CD4-positive, alpha-beta T cell treated with Interleukin-4 for 1 hour (primary cell): ENCODE measurements around the gene SPOCD1.
A peak's percentile ranks its signal among the peaks of the same experiment; 100 is the strongest.

Experiments used
- DNase-seq, 2 donors: peaks; one replicate each; pipeline ENCODE4 v3.0.0-alpha.2; 2020 to 2022

The SPOCD1 gene

DNA sequence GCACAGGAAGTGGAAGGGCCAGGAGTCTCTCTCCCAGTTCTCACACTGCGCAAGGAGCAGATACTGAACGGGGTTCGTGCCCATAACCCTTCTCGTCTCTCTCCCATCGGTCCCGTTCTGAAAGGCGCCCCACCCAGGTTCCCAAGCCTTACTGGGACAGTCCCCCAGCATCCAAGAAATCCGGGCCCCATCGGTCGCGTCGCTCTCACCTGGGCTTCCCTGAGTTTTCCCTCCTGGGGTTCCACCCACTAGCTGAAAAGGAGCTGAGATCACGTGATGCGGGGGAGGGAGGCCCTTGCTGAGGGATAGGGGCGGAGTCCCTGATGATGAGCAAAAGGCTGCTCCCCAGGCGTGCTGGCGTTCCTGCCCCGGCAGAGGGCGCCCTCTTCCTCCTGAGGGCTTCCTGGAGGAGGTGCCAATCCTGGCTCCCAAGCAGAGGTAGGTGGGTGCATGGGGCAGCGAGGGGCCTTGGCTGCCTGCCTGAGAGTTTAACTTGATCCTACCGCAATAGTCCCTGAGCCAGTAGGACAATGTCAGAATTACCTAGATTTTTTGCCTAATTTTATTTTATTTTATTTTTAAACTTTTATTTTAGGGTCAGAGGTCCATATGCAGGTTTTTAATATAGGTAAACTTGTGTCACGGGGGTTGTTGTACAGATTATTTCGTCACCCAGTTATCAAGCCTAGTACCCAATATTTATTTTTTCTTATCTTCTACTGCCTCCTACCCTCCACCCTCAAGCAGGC is at the start of gene SPOCD1:
Gene SPOCD1, minus strand, starts transcription at position 271 of the 749 bp plus-strand sequence. CDS start 689 bp downstream, outside the sequence.
- peak; percentile 85 to 86 for DNase-seq

DNA sequence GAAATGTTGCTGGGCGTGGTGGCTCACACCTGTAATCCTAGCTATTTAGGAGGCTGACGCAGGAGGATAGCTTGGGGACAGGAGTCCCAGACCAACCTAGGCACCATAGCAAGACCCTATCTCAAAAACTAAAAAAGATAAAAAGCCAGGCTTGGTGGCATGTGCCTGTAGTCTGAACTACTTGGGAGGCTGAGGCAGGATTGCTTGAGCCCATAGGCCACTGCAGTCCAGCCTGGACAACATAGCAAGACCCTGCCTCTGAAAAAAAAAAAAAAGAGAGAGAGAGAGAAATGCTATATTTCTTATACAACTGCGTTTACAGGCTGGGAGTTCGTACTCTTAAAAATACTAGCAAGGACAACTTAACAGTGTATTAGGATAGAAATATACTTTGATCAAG is 46.2 kb upstream of the SPOCD1 start:
- no peak for DNase-seq

DNA sequence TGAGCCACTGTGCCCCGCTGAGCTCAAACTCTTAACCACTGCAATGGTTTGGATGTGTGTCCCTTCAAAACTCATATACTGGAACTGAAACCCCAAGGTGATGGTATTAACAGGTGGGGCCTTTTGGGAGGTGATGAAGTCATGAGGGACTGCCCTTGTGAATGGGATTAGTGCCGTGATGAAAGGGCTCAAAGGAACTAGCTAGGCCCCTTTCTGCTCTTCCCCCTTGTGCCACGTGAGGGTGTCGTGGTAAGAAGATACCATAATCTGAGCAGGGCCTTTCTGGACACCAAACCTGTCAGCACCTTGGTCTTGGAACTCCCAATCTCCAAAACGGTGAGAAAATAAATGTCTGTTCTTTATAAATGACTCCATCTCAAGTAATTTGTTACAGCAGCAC is 45.5 kb upstream of the SPOCD1 start:
- peak in 1 of 2 donors; percentile 13 for DNase-seq

DNA sequence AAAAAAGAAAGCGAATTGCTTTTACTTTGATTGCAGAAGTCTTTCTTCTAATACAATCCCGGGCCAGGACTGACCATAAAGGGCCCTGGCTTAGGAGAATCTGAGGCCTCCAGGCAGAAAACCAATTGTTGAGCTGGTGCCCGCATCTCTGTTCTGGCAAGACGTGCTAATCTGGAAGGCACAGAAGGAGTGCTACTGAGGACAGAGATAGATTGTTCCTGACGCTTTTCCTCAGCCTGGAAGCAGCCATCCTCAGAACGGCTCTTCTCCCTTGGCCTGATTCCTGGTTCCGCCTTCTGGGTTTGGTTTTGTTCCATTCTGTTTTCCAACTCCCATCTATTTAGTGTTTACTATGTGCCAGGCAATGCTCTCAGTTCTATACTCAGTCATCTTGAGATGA is 44.8 kb upstream of the SPOCD1 start:
- no peak for DNase-seq

DNA sequence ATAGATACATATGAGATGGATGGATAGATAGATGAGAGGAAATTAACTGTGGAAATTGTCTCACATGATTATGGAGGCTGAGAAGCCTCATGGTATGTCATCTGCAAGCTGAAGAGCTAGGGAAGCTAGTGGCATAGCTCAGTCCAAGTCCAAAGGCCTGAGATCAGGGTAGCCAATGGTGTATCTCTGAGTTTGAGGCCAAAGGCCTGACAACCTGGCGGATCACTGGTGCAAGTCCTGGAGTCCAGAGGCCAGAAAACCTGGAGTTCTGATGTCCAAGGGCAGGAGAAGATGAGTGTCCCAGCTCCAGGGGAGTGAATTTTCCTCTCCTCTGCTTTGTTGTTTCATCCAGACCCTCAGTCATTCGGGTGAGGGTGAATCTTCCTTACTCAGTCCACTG is 43.9 kb upstream of the SPOCD1 start:
- DNase-seq = no peak

DNA sequence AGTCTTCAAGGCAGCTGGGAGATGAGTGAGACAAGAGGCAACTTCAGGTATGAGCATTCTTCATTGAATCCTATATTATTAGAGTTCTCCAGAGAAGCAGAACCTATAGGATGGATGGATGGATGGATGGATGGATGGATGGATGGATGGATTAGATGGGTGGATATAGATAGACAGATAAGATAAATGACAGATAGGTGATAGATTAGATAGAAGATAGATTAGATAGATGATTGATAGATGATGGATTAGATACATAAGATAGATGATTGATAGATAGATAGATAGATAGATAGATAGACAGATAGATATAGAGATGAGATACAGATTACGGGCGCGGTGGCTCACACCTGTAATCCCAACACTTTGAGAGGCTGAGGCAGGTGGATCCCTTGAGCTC is 43.2 kb upstream of the SPOCD1 start:
- no peak for DNase-seq

DNA sequence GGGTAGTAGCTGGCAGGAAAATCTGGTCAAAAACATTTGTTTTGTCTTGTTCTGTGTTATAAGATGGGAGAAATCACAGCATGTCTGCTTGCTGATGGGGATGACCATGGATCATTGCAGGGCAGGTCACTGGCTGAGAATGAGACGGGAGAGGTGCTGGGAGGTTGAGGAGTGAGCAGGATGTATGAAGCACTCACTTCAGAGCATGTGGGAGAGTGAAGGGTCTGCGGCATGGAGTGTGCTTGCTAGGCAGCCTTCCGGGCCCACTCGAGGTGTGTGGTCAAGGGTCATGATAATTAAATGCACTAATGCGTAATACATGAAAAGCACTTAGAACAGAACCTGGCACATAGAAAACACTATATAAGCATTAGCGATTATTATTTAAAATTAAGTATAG is 42.0 kb upstream of the SPOCD1 start:
- DNase-seq = no peak

DNA sequence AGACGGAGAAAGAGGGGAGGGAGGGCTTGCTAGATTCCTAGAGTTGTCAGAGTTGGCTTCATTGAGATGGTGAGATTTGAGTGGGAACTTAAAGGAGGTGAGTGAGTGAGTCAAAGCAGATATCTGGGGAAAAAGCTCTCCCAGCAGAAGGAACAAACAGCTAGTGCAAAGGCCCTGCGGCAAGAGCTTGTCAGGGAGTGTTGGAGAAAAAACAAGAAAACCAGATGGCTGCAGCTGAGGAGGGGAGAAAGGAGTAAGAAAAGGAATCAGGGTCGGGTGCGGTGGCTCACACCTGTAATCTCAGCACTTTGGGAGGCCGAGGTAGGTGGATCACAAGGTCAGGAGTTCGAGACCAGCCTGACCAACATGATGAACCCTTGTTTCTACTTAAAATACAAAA is 40.3 kb upstream of the SPOCD1 start:
- no peak for DNase-seq

DNA sequence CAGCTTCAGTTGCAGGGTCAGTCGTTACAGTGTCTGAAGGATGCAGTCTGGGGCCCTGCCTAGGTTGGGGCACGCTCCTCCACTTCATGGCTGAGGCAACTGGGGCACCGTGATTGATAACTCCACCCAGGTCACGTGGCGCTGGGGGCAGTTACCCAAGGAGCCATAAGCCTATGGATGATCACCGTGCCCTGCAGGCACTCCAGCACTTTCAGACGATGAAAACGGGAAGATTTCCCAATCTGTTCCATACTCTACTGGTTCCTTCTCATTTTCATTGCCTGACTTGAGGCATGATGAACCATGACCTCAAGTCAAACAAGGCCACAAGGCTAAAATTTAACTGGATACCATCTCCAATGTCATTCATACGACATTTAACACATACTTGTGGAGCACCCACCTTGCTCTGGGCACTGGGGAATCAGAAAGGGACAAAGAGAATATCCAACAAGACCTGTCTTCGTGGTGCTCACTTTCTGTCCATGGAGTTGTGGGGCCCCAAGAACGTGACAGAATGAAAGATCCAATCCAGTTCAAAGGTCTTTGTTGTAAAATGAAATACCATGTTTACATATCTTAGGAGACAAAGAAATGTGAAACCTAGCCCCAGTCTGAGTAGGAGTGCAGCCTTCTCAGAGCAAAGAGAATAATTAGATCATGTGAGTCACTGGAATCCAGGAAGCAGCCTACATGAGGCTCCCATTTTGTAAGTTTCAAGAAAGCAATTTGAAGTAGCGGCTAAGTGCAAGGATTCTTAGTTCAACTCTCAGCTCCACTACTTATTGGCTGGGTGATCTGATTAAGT is 39.4 kb upstream of the SPOCD1 start:
- no peak for DNase-seq

DNA sequence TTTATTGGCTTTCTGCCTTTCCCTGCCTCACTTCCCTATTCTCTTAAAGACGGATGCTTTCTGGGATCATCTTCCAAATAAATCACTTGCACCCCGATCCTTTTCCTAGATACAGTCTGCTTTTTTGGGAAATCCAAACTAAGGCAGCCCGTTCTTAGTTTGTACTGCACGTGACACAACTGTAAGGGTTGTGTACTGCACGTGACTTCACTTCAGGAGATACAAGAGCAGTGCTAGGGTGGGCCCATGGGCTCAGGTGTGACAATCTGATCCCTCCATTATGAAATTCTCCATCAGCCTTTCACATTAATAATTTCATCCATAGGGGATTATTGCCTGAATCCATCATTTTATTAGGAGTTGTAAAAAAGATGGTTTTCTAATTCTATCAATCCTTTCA is 33.8 kb upstream of the SPOCD1 start:
- DNase-seq = no peak

DNA sequence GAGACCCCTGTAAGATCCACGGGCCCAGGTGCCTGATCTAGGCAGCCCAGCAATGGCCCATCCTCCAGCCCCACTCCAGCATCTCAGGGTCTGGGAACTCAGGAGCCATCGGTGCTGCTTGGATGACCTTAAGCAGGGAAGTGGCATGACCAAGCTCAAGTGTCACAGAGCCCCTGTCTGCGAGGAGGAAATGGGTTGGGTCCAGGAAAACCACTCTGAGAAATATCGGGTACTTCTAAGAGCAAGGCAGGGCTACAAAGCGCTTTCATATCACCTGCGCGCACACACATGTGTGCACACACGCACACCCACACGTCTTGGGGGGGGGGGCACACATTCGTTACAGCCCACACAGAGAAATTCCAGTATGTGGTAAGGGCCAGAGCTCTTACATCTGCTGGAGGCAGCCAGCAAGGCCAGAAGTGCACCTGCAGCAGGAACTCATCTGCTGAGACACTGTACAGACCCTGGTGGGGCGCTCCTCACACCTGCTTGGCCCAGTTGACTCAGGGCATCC is 32.6 kb upstream of the SPOCD1 start:
- DNase-seq = peak; percentile 38 to 61

DNA sequence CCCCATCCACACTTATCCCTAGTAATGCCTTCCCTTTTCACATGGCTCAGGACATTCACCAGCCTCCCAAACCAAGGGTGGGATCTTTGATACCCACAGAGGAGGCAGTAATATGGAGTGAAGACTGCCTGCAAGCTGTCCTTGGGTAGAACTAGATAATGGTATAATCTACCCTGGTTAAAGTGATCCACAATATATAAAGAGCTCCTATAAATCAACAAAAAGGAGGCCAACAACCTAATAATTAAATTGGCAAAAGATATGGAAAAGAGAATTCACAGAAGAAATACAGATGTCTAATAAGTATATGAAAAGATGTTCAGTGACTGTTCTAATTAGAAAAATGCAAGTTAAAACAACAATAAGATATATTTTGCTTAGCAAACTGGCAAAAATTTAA is 30.7 kb upstream of the SPOCD1 start:
- no peak for DNase-seq

DNA sequence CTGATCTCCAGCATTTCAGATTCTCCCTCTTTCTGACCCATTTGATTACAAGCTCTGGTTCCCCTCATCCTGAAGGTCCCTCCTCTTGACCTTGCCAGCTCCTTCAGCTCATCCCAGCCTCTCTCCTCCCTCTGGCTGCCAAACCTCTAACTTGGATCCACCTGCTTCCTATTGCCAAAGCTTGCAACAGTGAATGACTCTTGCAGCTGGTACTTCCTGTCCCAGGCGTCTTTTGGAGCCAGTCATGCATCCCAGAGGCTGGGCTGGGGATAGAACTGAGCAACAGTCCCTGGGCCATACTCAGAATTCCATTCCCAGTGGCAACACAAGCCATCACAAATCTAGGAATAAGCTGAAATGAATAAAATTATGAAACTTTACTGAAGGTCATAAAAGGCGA is 27.7 kb upstream of the SPOCD1 start:
- DNase-seq = no peak

DNA sequence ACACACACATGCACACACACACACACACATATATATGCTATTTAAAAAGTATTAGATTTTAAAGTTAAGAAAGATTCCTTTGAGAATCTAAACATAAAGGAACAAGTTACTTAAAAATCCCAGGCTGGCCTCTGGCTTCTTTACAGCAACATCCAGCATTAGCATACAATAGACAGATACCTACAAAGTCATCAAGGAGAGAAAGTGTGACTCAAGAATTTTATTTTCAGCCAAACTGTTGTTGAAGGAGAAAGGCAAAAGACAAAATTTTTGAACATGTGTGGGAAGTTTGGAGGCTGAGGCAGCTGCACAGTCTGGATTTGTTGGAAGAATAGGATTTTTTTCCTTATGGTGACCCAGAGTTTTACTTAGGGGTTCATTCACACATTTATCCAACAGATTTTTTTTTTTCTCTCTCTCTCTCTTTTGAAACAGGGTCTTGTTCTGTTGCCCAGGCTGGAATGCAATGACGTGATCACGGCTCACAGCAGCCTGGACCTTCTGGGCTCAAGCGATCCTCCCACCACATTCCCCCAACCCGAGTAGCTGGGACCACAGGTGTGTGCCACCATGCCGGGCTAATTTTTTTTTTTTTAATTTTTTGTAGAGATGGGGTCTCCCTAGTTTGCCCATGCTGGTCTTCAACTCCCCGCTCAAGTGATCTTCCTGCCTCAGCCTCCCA is 24.0 kb upstream of the SPOCD1 start:
- DNase-seq = no peak

DNA sequence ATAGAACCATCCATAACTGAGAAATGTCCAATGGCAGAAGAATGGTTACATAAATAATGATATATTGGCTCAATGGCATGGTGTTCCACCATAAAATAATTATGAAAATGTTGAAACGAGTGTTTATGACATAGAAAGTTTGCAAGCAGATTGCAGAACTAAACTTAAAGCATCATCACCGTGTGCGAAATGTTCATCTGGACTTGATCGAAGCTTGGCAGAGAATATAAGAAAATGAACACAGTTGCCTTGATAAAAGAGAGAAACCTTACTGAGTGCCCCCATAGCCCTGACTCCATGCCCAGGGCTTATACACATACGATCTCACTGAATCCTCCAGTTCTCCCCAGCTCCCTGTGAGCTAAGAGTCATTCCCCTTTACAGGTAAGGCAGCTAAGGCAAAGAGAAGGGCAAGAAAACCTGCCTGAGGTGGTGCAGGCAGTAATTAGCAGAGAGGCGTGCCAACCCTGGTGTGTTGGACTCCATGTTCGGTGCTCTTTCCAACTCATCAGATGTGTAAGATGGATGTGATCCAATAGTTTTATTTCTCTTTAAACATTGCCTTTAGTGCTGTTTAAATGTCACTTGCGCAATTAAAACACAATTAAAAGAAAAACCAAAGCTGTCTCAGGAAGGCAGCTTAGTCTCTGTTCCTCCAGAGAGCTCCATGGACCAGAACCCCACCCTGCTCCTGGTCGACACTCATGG is 21.8 kb upstream of the SPOCD1 start:
- DNase-seq = no peak

DNA sequence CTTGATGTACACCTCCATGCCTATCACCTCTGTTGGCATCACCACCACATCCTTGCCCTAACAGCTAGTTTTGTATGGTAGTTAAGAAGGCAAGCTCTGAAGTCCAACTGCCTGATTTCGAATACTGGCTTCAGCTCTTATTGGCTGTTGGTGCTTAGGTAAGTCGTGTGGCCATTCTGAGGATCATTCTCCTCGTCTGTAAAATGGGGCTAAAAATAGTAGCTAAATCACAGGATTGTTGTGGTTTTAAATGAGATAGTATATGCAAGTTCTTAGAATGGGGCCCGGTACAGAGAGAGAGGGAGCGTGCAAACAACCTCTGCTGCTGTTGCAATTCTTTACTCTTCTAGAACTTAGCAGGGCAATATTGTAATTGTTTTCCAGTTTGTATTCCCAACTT is 20.8 kb upstream of the SPOCD1 start:
- no peak for DNase-seq

DNA sequence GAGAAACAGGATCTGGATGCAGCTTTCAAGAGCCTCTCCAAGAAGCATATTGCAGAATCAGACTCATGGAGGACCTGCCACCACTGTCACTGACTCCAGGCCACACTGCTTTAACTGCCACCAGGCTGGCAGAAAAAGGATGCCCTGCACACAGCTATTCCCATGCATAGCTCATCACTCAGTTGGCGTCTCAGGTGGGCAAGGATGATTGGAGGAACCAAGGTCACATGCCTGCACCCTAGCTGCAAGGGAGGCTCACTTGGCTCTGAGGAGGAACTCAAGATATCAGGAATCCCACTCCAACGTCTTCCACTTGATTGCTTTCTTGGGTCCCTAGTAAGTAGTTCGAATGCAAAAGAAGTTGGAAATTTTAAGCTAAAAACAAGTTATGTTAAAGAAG is 19.6 kb upstream of the SPOCD1 start:
- DNase-seq = no peak

DNA sequence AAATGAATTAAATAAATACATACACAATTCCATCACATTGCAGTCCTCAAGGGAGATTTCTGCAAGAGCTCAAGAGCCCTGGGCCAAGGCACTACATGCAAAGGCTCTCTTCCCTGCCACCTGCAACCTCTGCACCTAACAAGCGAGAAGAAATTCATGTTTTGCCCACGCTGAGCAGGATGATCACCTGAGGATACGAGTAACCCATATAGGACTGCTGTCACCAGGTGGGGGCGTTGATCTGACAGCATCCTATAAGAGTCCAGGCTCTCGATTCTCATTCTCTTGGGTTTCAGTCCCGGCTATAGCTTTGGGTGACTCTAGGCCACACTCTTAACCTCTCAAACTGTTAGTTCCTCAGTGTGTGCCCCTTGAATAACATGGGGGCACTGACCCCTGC is 18.7 kb upstream of the SPOCD1 start:
- DNase-seq = peak in 1 of 2 donors; percentile 24

DNA sequence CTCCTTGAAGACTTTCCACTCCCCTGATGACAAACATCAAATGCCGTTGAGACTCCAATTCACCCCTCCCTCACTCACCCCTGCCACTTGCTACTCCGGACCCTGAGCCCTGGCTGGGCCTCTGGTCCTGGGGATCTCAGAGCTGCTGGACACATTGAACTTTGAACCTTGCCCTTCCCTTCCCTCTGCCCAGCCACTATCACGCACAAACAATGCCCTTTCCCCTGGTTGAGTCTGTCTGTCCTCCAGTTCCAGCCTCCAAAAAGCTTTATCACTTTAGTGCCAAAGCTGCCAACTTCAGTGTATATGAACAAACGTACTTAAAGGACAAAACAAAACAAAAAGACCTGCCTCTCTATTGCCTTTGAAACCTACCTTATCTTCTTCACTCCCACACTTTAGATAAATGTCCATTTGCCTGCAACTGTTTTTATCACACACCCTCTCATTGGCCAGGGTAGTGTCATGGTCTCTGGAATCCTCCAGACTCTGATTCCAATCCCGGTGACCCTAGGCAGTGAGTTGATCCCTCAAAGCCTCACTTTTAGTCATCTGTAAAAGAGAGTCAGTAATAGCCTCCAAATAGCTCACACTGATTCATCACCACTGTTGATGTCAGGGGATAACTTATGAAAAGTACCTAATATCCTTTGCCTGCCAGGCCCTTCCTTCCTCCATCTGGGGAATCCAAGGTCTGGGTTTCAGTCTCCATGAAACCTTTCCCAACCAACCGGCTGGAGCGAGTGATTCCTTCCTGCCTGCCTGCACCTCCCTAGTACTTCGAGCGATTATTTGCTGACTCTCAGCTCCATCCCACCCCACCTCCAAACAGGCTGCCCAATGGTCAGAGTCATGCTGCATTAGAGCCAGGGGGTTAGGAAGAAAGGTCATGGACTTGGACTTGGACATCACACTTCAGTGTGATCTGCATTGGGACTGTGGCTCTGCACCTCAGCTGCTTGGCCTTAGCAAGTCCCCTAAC is 15.9 kb upstream of the SPOCD1 start:
- no peak for DNase-seq

DNA sequence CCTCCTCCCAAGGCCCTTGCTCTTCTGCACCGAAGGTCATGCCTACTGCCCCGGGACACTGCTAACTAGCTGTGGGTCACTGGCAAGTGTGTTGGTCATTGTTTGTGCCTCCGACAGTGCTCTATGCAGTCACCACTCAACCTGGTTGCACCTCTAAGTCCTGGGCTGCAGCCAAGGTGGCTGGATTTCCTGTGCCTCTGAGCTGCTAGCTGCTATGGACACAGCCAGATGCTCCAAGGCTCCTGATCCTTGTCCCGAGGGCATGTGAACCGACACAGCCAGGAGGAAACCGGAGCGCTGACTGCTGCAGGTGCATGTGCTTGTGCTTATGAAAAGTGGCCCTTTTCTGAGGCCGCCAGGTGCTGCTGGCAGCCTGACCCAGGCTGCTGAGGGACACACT is 14.7 kb upstream of the SPOCD1 start:
- no peak for DNase-seq

DNA sequence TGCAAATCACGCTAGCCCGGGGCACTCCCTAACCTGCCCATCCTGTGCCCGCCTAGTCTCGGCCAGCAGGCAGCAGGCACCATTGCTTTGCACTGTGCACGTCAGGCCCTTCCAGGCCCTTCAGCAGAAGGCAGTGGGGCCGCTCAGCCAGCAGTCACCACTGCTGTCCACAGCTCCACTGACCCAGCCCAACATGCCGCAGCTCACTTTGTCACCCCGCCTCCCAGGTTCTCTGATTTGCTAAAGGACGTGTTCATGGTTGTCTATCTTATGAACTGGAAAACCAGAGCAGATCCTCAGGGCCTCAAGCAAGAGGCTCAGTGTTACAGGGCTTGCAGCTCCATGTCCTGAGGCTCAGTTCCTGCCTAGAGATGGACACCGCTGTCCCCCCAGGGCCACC is 14.2 kb upstream of the SPOCD1 start:
- DNase-seq = no peak
